Liver (tissue), 3 donors: ENCODE data around the gene ECPAS.

ENCODE experiments used
- GABPA ChIP-seq, 2 donors: IDR thresholded peaks in 1 of 2; conservative IDR thresholded peaks in 1 of 2; 2 replicates each; pipeline ENCODE4 v1.6.1; 2016; ENCODE audit warnings: antibody characterized with exemption in 2 of 2, mild to moderate bottlenecking in 1 of 2, moderate library complexity in 1 of 2
- HNF4A ChIP-seq, 2 donors: conservative IDR thresholded peaks; 2 replicates each; pipeline ENCODE4 v1.6.1; 2016; ENCODE audit warnings: antibody characterized with exemption in 2 of 2, mild to moderate bottlenecking in 2 of 2
- JUND ChIP-seq, 2 donors: IDR thresholded peaks; 2 replicates each; pipeline ENCODE4 v1.6.1; 2016; ENCODE audit warnings: antibody characterized with exemption in 2 of 2
- RAD21 ChIP-seq, 2 donors: IDR thresholded peaks; 2 replicates each; pipeline ENCODE4 v1.6.1; 2016; ENCODE audit warnings: antibody characterized with exemption in 2 of 2, mild to moderate bottlenecking in 2 of 2
- TAF1 ChIP-seq: conservative IDR thresholded peaks from 2 replicates; pipeline ENCODE4 v1.6.1; 2016; ENCODE audit warnings: antibody characterized with exemption, mild to moderate bottlenecking
- YY1 ChIP-seq: IDR thresholded peaks from 2 replicates; pipeline ENCODE4 v1.6.1; 2016; ENCODE audit warnings: antibody characterized with exemption, mild to moderate bottlenecking
- TF ChIP-seq, protein P1 (sequence below): fragments of 150-350 bp; IDR thresholded peaks from 2 replicates; pipeline ENCODE4 v1.5.1; 2017; ENCODE audit warnings: improper control_type of control experiment, low read depth, low read length; ENCODE audit not compliant: missing input control
- donor health status: healthy.
- donor health status: healthy.

DNA sequence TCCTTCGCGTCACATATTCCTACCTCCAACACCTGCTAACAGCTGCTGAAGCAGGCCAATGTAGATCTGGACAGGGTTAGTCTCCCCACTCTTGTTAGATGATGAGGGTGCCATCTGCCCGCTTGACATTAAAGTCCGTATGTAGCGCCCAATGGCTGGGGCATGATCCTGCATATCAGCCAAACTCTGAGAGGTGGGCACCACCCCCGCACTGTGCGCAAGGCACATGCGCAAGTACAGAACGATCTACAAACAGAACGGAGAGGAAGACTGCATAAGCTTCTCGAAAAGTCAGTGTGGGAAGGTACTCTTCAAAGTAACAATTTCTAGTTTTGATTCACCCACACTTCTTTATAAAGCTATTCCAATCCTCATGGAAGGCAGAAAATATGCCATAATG is 69.8 kb downstream of the ECPAS start:
- TF ChIP-seq, protein P1, sequence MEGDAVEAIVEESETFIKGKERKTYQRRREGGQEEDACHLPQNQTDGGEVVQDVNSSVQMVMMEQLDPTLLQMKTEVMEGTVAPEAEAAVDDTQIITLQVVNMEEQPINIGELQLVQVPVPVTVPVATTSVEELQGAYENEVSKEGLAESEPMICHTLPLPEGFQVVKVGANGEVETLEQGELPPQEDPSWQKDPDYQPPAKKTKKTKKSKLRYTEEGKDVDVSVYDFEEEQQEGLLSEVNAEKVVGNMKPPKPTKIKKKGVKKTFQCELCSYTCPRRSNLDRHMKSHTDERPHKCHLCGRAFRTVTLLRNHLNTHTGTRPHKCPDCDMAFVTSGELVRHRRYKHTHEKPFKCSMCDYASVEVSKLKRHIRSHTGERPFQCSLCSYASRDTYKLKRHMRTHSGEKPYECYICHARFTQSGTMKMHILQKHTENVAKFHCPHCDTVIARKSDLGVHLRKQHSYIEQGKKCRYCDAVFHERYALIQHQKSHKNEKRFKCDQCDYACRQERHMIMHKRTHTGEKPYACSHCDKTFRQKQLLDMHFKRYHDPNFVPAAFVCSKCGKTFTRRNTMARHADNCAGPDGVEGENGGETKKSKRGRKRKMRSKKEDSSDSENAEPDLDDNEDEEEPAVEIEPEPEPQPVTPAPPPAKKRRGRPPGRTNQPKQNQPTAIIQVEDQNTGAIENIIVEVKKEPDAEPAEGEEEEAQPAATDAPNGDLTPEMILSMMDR = no peak
- no peak for TF ChIP-seq JUND (IDR thresholded peaks at IDR 0.05)
- no peak for TF ChIP-seq TAF1
- TF ChIP-seq GABPA (IDR thresholded peaks at IDR 0.05 in 1 of 2, conservative IDR thresholded peaks at IDR 0.05 in 1 of 2) = no peak
- no peak for TF ChIP-seq RAD21 (IDR thresholded peaks at IDR 0.05)
- no peak for TF ChIP-seq HNF4A (conservative IDR thresholded peaks at IDR 0.05)
- no peak for TF ChIP-seq YY1
